Measurements from ENCODE around the gene RNF157.
"Not testable (repeated sequence)": the region's sequence is repeated elsewhere in the genome, so short reads cannot be mapped to it uniquely, and the experiment has no call there.

The RNF157 gene

DNA sequence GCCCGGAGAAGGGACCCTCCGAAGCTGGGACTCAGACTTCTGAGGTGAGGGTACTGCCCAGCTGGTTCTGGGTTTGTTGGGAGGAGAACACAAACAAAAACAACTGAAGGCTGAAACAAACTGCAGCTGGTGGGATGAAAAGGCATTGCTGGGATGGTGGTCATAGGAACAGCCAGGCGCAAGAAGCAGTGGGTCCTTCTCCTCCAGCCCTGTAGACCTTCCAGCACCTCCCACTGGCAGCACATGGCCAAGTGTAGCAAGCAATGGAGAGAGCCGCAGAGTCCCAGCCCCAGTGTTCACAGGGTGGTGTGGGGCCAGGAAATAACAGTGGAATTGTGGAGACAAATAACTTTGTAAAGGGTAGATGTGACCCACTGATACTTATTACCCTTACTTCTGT, 50.6 kb downstream of the RNF157 start:
- no peak for DNase-seq (ENCODE audit: extremely low spot score)
- CTCF ChIA-PET, result interaction anchor here (0.6 to 1.2 kb wide), 3 partner anchors 11 to 823 kb away, joined by 3 to 4 read pairs (median 4); no protein-coding TSS in a partner anchor
- POLR2A ChIA-PET, result no interaction called here
- TF ChIP-seq ARNT (IDR thresholded peaks at IDR 0.05), result no peak
- TF ChIP-seq NFRKB (IDR thresholded peaks at IDR 0.05), result no peak
- no peak for TF ChIP-seq HDGF (IDR thresholded peaks at IDR 0.05; ENCODE audit: borderline replicate concordance)
- TF ChIP-seq FOXK2 (IDR thresholded peaks at IDR 0.05), result no peak
- no peak for TF ChIP-seq BHLHE40 (IDR thresholded peaks at IDR 0.05; ENCODE audit: borderline replicate concordance)
- TF ChIP-seq FOXA1 (IDR thresholded peaks at IDR 0.05), result no peak
- TF ChIP-seq ZNF384 (IDR thresholded peaks at IDR 0.05), result no peak

- CTCF ChIA-PET, result interaction anchor here (0.6 to 1.2 kb wide), 2 partner anchors 11 to 68 kb away, joined by 3 to 4 read pairs; no protein-coding TSS in a partner anchor
- TF ChIP-seq FOXM1 (IDR thresholded peaks at IDR 0.05; ENCODE audit: borderline replicate concordance) (no peak), ZNF384 (IDR thresholded peaks at IDR 0.05) (no peak), L3MBTL2 (conservative IDR thresholded peaks at IDR 0.05) (no peak), BHLHE40 (IDR thresholded peaks at IDR 0.05; ENCODE audit: borderline replicate concordance) (no peak), CTBP1 (IDR thresholded peaks at IDR 0.05; ENCODE audit: borderline replicate concordance) (no peak), FOXK2 (IDR thresholded peaks at IDR 0.05) (no peak), NFRKB (IDR thresholded peaks at IDR 0.05) (no peak), SUZ12 (IDR thresholded peaks at IDR 0.05) (no peak), LEF1 (IDR thresholded peaks at IDR 0.05; ENCODE audit: borderline replicate concordance) (no peak), FOXA1 (IDR thresholded peaks at IDR 0.05) (no peak), TARDBP (IDR thresholded peaks at IDR 0.05) (no peak), SP1 (IDR thresholded peaks at IDR 0.05) (no peak), ELF4 (IDR thresholded peaks at IDR 0.05) (no peak), ARNT (IDR thresholded peaks at IDR 0.05) (no peak), HDGF (IDR thresholded peaks at IDR 0.05; ENCODE audit: borderline replicate concordance) (no peak)
- TF ChIP-seq, protein P1, sequence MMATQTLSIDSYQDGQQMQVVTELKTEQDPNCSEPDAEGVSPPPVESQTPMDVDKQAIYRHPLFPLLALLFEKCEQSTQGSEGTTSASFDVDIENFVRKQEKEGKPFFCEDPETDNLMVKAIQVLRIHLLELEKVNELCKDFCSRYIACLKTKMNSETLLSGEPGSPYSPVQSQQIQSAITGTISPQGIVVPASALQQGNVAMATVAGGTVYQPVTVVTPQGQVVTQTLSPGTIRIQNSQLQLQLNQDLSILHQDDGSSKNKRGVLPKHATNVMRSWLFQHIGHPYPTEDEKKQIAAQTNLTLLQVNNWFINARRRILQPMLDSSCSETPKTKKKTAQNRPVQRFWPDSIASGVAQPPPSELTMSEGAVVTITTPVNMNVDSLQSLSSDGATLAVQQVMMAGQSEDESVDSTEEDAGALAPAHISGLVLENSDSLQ (IDR thresholded peaks at IDR 0.05), result no peak
- POLR2A ChIA-PET, result no interaction called here
- DNase-seq (ENCODE audit: extremely low spot score), result no peak
Measured at GRCh38 chr17:76189247-76189646, 51.0 kb downstream of the RNF157 start.

DNA sequence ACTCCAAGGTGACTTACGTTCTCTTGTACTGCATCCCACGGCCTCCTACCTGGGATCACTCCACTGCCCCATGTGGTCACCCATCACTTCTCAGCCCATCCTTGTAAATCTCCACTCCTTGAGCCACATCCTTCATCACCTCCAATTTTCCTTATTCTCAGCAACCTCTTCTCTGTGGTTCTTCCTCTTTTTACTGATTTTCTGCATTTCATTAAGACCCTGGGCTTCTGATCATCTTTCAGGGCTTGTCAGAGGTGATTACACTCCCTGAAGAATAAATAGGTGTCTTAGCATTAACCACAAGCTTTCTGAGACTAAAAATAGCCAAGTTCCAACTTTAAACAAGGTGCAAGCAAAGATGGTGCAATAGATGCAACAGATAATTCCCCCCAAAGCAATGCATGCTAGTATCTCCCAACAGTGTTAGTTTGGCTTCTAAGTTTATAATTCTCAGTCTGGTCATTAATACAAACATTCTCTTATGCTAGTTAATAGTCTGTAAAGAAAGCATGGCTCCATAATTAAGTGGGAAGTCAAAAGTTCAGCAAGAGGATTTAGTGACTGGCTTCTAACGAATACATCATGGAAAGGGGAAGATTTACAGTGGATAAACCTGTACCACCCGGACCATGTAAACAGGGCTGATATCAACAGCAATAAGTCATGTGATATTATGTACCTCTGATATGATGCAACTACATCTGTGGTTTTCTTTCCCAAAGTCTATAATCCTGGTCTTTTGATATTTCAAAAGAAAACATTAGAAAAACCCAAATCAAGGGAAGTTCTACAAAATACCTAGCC, 51.9 kb downstream of the RNF157 start:
- TF ChIP-seq FOXM1 (IDR thresholded peaks at IDR 0.05; ENCODE audit: borderline replicate concordance), result no peak
- TF ChIP-seq, protein P1 (IDR thresholded peaks at IDR 0.05), result no peak
- ChIA-PET POLR2A (no interaction called here), CTCF (no interaction called here)
- DNase-seq (ENCODE audit: extremely low spot score), result no peak

- POLR2A ChIA-PET; DNase-seq (ENCODE audit: extremely low spot score); CTCF ChIA-PET: not testable (repeated sequence)
Measured at GRCh38 chr17:76186774-76187173, 53.5 kb downstream of the RNF157 start.

DNA sequence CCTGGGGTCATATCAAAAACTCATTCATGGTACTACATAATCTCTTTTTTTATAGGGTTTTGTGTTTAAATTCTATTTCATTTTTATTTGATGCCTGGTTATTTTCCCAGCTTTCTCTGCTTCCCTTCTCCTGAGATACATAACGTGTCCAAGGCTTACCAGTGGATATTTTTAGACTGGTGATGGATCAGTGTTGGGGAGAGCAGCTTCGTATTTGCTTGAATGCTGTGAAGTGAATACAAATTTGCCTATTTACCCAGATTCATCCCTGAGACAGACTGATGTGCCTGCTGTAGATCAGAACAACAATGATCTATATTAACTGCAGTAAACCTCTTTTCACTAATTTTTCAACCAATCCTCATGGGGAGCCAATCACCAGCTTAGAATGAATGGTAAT, 56.0 kb downstream of the RNF157 start:
- ChIA-PET CTCF (interaction anchor here (1.8 to 1.9 kb wide), 2 partner anchors 9 to 95 kb away, joined by 4 to 5 read pairs; no protein-coding TSS in a partner anchor), POLR2A (no interaction called here)
- no peak for DNase-seq (ENCODE audit: extremely low spot score)
- TF ChIP-seq LEF1 (IDR thresholded peaks at IDR 0.05; ENCODE audit: borderline replicate concordance), result no peak
- TF ChIP-seq FOXK2 (IDR thresholded peaks at IDR 0.05), result no peak
- TF ChIP-seq, protein P1 (IDR thresholded peaks at IDR 0.05), result no peak
- no peak for TF ChIP-seq ELF4 (IDR thresholded peaks at IDR 0.05)
- no peak for TF ChIP-seq ZNF384 (IDR thresholded peaks at IDR 0.05)
- no peak for TF ChIP-seq CTBP1 (IDR thresholded peaks at IDR 0.05; ENCODE audit: borderline replicate concordance)
- no peak for TF ChIP-seq SP1 (IDR thresholded peaks at IDR 0.05)

DNA sequence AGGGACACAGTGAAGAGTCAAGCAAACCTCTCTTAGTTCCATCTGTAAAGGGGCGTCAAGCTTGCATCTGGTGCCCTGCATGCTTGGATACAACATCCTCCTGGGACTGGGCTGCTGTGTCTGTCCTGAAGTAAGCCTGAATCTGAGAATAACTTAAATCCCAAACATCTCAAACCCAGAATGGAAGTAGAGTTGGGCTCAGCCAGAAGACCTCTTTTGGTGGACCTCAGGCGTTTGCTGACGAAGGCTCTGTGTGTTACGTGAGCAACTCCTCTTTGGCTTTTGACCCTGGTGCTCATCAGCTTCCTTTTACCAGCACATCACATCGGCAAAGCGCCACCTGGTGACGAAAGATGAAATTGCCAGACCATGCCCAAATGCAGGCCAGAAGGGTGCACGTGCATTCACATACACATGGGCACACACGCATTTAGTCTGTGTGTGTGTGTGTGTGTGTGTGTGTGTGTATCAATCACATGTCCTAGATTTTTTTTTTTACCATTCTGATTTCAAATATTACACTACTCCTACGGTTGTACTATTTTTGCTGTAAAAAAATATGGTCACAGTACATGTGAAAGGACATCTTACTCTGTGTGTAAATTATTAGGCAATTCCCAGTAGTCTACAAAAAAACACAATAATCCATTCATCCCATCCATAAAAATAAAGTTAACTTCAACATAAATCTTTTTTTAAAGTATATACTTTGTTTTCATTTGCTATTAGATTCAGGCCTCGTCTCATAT, 58.1 kb downstream of the RNF157 start:
- peak; percentile 91 for DNase-seq (ENCODE audit: extremely low spot score)
- ChIA-PET CTCF (interaction anchor here (0.5 to 1.3 kb wide), 38 partner anchors 8 to 469 kb away, joined by 3 to 22 read pairs (median 4); partner anchors contain the start of genes FOXJ1 and TRIM65), POLR2A (interaction anchor here (0.6 kb wide), 1 partner anchor 61 kb away, joined by 5 read pairs; no protein-coding TSS in a partner anchor)
- 0 out of 2 replicates have a peak, but pooled peaks have one; percentile 32 for TF ChIP-seq FOXK2 (IDR thresholded peaks at IDR 0.05)
- peak; percentile 53 for TF ChIP-seq L3MBTL2 (conservative IDR thresholded peaks at IDR 0.05)
- TF ChIP-seq LEF1 (IDR thresholded peaks at IDR 0.05; ENCODE audit: borderline replicate concordance), result no peak
- TF ChIP-seq BHLHE40 (IDR thresholded peaks at IDR 0.05; ENCODE audit: borderline replicate concordance), result peak; percentile 51; the same call in 1 of the 2 replicates

All from HEK293T (cell line).